ENCODE data around the gene UQCRC1.

The UQCRC1 gene

DNA sequence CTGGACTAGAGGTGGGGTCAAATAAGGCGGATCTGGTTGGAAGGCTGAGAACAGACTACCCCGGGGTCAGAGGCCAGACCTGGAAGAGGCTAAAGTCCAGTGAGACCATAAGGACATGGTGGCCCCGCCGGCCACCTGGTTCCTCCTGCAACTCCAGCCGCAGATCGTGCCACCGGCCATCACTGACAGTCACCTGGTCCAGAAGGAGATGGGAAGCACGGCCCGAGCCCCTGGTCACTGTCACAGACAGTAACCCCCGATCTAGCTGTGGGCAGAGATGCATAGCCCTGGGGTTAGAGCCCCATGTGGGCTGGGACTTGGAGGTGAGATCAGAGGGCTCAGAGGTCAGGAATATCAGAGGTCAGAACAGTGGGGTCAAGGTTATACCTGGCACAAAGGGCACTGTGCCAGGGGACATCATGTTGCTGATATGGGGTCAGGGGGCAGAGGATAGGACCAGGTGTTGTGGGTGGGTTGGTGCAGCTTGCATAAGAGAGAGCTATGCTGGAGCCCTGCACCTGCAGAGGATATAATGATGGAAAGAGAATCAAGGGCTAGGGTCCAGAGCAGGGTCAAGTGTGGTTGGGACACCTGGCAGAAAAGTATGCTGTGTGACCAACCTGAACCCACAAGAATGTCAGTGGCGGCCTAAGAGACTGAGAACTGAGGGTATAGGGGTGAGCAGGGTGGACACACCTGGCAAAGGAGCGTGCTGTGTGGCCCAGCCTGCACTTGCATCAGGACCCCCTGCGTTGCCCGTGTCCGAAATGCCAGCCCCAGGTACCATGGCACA lies 43.7 kb upstream of the UQCRC1 start:
- no peak for DNase-seq
- Histone ChIP-seq H3K9me3 (no peaks in the 10 kb centered on the region), H3K4me3 (ENCODE audit: low read depth, low read length) (no peak overlapping the region), H3K36me3 (peaks cover 12% of the 10 kb centered on the region), H3K27me3 (no peaks in the 10 kb centered on the region), H3K4me1 (no peaks in the 10 kb centered on the region)
- TF ChIP-seq, protein P1, sequence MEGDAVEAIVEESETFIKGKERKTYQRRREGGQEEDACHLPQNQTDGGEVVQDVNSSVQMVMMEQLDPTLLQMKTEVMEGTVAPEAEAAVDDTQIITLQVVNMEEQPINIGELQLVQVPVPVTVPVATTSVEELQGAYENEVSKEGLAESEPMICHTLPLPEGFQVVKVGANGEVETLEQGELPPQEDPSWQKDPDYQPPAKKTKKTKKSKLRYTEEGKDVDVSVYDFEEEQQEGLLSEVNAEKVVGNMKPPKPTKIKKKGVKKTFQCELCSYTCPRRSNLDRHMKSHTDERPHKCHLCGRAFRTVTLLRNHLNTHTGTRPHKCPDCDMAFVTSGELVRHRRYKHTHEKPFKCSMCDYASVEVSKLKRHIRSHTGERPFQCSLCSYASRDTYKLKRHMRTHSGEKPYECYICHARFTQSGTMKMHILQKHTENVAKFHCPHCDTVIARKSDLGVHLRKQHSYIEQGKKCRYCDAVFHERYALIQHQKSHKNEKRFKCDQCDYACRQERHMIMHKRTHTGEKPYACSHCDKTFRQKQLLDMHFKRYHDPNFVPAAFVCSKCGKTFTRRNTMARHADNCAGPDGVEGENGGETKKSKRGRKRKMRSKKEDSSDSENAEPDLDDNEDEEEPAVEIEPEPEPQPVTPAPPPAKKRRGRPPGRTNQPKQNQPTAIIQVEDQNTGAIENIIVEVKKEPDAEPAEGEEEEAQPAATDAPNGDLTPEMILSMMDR (IDR thresholded peaks at IDR 0.05; ENCODE audit: low read depth, low read length) = no peak

DNA sequence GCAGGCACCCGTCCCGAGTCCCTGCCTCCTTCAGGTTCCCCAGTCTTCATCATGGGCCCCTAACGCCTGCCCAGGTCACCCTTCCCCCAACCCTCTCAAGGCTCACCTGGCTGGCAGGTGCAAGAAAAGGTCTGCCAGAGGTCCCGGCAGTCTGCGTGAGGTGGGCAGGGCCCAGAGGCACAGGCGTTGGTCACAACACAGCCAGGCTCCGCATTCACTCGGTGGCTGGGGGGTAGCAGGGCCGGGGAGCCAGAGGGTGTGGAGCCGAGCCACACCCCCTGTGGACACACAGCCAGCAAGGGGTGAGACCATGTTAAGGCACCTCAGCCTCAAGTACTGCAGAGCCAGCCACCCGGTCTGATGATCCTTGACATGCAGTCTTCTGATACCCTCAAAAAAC lies 42.3 kb upstream of the UQCRC1 start:
- TF ChIP-seq, protein P1 (IDR thresholded peaks at IDR 0.05; ENCODE audit: low read depth, low read length) = no peak
- H3K36me3 ChIP-seq = peaks cover 5% of the 10 kb centered on the region
- no peaks in the 10 kb centered on the region for H3K27me3 ChIP-seq
- DNase-seq = no peak
- no peaks in the 10 kb centered on the region for H3K4me1 ChIP-seq
- H3K9me3 ChIP-seq = no peaks in the 10 kb centered on the region
- H3K4me3 ChIP-seq (ENCODE audit: low read depth, low read length) = no peak overlapping the region

DNA sequence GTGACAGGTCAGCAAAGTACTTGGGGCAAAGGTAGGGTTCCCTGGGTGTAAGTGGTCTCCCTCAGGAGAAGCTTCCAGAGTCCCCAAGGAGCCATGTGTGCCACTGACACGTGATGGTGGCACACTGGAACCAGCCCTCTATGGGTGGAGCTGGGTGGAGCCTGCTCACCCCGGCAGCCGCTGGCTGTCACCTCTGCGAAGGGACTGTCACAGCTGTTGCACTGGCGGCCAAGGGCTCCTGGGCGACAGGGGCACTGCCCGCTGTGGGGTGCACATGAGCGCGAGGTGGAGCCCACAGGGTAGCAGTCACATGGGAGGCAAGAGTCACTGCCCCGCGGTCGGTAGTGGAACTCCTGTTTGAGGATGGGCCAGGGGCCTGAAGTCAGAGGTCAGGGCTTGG lies 41.3 kb upstream of the UQCRC1 start:
- no peak for DNase-seq
- H3K9me3 ChIP-seq = no peaks in the 10 kb centered on the region
- H3K4me3 ChIP-seq (ENCODE audit: low read depth, low read length) = no peak overlapping the region
- peaks cover 3% of the 10 kb centered on the region for H3K36me3 ChIP-seq
- TF ChIP-seq, protein P1 (IDR thresholded peaks at IDR 0.05; ENCODE audit: low read depth, low read length) = no peak
- no peaks in the 10 kb centered on the region for H3K27me3 ChIP-seq
- no peaks in the 10 kb centered on the region for H3K4me1 ChIP-seq

DNA sequence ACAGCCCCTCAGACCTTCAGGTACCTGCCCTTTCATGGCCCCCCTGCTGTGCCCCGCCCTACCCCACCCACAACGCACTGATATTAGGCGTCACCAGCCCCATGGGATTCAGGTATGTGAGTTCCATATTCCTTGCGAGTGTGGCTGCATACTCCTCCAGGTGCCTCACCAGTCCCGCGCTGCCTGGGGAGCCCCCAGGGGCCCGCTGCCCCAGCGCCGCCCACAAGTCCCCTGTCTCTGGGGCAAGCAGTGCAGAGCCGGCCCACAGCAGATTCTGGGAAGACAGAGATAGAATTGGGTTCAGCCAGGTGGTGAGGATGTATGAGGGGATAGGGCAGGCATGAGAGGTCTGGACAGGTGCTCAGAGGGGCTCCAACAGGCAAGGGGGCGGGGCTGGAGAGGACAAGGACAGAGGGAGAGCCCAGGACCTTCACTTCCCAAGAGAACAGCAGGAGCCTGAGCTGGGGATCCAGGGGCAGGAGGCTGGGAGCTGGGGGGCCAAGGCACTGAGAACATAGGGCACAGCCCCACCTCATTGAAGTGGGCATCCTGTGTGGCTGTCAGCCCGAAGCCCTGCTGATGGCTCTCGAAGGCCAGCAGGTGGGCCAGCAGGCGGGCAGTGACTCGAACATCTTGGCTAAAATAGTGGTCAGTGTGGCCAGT lies 38.9 kb upstream of the UQCRC1 start:
- peaks cover 12% of the 10 kb centered on the region for H3K36me3 ChIP-seq
- no peaks in the 10 kb centered on the region for H3K27me3 ChIP-seq
- TF ChIP-seq, protein P1 (IDR thresholded peaks at IDR 0.05; ENCODE audit: low read depth, low read length) = no peak
- no peaks in the 10 kb centered on the region for H3K4me1 ChIP-seq
- H3K4me3 ChIP-seq (ENCODE audit: low read depth, low read length) = no peak overlapping the region
- no peak for DNase-seq
- no peaks in the 10 kb centered on the region for H3K9me3 ChIP-seq

DNA sequence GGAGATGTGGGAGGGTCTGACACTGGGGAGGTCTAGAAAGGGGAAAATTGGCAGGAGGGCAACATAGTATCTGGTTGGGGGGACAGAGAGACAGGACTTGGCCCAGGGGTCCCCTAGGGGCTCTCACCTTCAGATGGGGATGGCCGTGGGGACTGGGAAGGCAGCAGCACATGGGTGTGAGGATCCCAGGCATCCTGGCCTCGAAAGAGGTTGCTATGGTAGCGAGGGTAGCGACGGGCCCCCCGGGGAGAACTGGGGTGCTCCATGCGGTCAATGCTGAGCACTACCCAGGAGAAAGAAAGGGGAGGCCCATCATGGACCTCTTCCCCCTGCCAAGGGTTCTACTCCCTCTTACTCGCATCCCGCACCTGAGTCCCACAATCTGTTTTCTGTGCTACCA lies 38.3 kb upstream of the UQCRC1 start:
- TF ChIP-seq, protein P1 (IDR thresholded peaks at IDR 0.05; ENCODE audit: low read depth, low read length) = no peak
- no peak for DNase-seq
- Histone ChIP-seq H3K9me3 (no peaks in the 10 kb centered on the region), H3K4me1 (no peaks in the 10 kb centered on the region), H3K36me3 (peaks cover 14% of the 10 kb centered on the region), H3K4me3 (ENCODE audit: low read depth, low read length) (no peak overlapping the region), H3K27me3 (no peaks in the 10 kb centered on the region)
